Parathyroid adenoma (tissue), 2 donors: ENCODE results near the gene SDHB.

Experiments
- H2AFZ ChIP-seq: fragments of 300-600 bp; sonication (generic); one replicate; pipeline ENCODE4 v1.7.0; 2017; ENCODE audit warnings: antibody characterized with exemption, mild to moderate bottlenecking
- H3K27ac ChIP-seq: fragments of 300-600 bp; sonication (generic); one replicate; pipeline ENCODE4 v1.7.0; 2017
- H3K27me3 ChIP-seq: fragments of 300-600 bp; sonication (generic); one replicate; pipeline ENCODE4 v1.7.0; 2017; ENCODE audit warnings: low read length; ENCODE audit not compliant: control insufficient read depth, insufficient read depth
- H3K36me3 ChIP-seq: fragments of 300-600 bp; sonication (generic); one replicate; pipeline ENCODE4 v1.7.0; 2017; ENCODE audit warnings: low read length; ENCODE audit not compliant: control insufficient read depth, insufficient read depth
- H3K4me1 ChIP-seq: fragments of 300-600 bp; sonication (generic); one replicate; pipeline ENCODE4 v1.7.0; 2017; ENCODE audit warnings: control low read depth
- H3K4me2 ChIP-seq: fragments of 300-600 bp; sonication (generic); one replicate; pipeline ENCODE4 v1.7.0; 2017; ENCODE audit warnings: low read length
- H3K4me3 ChIP-seq: fragments of 300-600 bp; sonication (generic); one replicate; pipeline ENCODE4 v1.7.0; 2017; ENCODE audit warnings: low read depth, low read length
- H3K79me2 ChIP-seq: fragments of 300-600 bp; sonication (generic); one replicate; pipeline ENCODE4 v1.7.0; 2017; ENCODE audit warnings: control low read depth
- H3K9ac ChIP-seq: fragments of 300-600 bp; sonication (generic); one replicate; pipeline ENCODE4 v1.7.0; 2017; ENCODE audit warnings: mild to moderate bottlenecking
- H3K9me3 ChIP-seq: fragments of 300-600 bp; sonication (generic); one replicate; pipeline ENCODE4 v1.7.0; 2017; ENCODE audit warnings: low read length; ENCODE audit not compliant: control insufficient read depth
- CTCF ChIP-seq: fragments of 300-600 bp; sonication (generic); IDR thresholded peaks from one replicate; pipeline ENCODE4 v1.7.0; 2017; ENCODE audit warnings: antibody characterized with exemption, mild to moderate bottlenecking
- donor health status: primary hyperparathyroidism.

The SDHB gene

GRCh38 chr1:16998589-16998988 lies 55.2 kb downstream of the SDHB start:
- H3K27ac ChIP-seq = no peak overlapping the region
- H3K27me3 ChIP-seq = no peaks in the 10 kb centered on the region
- H3K36me3 ChIP-seq = no peaks in the 10 kb centered on the region
- H3K4me2 ChIP-seq = no peak overlapping the region
- H3K4me1 ChIP-seq = peaks cover under 1% of the 10 kb centered on the region
- no peak overlapping the region for H2AFZ ChIP-seq
- no peak overlapping the region for H3K9ac ChIP-seq
- no peak for TF ChIP-seq CTCF
- H3K4me3 ChIP-seq = no peak overlapping the region
- no peaks in the 10 kb centered on the region for H3K79me2 ChIP-seq
- H3K9me3 ChIP-seq = no peaks in the 10 kb centered on the region

DNA sequence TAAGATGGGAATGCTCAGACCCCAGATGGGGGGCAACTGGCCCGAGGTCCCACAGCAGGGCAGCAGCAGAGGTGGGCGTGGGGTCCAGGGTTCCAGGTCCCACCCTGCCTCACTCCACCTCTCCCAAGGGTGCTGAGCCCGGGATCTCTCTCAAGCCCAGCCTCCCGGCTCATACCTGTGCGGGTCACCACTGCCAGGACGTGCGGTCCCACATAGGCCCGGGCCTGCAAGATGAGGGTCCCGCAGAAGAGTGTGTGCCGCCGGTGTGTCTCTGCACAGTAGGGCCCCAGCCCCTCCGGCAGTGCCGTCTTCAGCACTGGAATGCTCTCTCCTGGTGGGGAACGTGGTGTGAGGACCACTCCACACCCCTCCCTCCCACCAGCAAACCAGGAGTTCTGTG lies 57.0 kb downstream of the SDHB start:
- H3K4me2 ChIP-seq = no peak overlapping the region
- TF ChIP-seq CTCF = no peak
- H3K4me3 ChIP-seq = no peak overlapping the region
- no peak overlapping the region for H3K27ac ChIP-seq
- no peak overlapping the region for H3K9ac ChIP-seq
- no peaks in the 10 kb centered on the region for H3K27me3 ChIP-seq
- H3K79me2 ChIP-seq = no peaks in the 10 kb centered on the region
- H3K9me3 ChIP-seq = no peaks in the 10 kb centered on the region
- H3K36me3 ChIP-seq = no peaks in the 10 kb centered on the region
- H2AFZ ChIP-seq = no peak overlapping the region
- no peaks in the 10 kb centered on the region for H3K4me1 ChIP-seq

DNA sequence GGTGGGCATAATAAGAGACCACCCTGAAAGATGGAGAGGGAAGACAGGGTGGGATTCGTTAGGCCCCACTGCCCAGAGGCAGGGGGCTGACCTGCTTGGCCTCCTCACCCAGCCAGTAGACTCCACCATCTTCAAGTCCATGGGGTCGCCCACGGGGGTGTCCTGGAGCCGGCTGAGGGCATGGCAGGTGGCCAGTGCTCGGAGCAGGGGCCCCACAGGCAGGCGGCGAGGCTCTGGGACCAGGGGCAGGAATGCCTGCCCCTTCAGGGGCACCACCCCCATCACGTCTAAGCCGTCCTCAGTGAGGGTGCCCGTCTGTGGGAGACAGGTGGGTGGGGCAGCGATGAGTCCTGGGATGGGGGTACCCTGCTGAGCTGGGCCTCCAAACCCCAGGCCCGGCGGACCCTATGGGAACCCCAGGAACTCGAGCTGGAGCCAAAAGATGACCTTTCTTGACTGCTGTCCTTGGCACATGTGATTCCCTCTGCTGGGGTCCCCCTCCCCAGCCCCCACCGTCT lies 60.3 kb downstream of the SDHB start:
- no peaks in the 10 kb centered on the region for H3K9me3 ChIP-seq
- no peak overlapping the region for H3K4me3 ChIP-seq
- no peak overlapping the region for H3K27ac ChIP-seq
- H3K36me3 ChIP-seq = no peaks in the 10 kb centered on the region
- H3K4me1 ChIP-seq = no peaks in the 10 kb centered on the region
- no peak overlapping the region for H2AFZ ChIP-seq
- no peak overlapping the region for H3K9ac ChIP-seq
- H3K79me2 ChIP-seq = no peaks in the 10 kb centered on the region
- no peaks in the 10 kb centered on the region for H3K27me3 ChIP-seq
- TF ChIP-seq CTCF = no peak
- no peak overlapping the region for H3K4me2 ChIP-seq

DNA sequence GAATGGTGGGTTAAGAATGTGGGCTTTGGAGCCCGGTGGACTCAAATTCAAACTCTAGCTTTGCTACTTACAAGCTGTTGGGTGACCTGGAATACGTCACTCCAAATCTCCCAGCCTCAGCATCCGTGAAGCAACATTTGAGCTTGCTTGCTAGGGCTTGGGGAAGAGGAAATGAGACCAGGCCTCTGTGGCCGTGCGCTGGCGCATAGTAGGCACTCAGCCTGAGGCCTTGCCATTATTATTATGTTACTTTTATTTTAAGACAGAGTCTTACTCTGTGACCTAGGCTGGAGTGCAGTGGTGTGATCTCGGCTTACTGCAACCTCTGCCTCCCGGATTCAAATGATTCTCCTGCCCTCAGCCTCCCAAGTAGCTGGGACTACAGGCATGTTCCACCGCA lies 61.2 kb downstream of the SDHB start:
- Histone ChIP-seq H3K9ac (no peak overlapping the region), H3K4me3 (no peak overlapping the region), H3K4me2 (no peak overlapping the region), H3K27me3 (no peaks in the 10 kb centered on the region), H3K27ac (no peak overlapping the region), H2AFZ (no peak overlapping the region), H3K36me3 (no peaks in the 10 kb centered on the region), H3K4me1 (no peaks in the 10 kb centered on the region), H3K79me2 (no peaks in the 10 kb centered on the region), H3K9me3 (no peaks in the 10 kb centered on the region)
- no peak for TF ChIP-seq CTCF

GRCh38 chr1:16992102-16992501 lies 61.7 kb downstream of the SDHB start:
- no peak for TF ChIP-seq CTCF
- Histone ChIP-seq H3K4me2 (no peak overlapping the region), H3K27ac (no peak overlapping the region), H3K9ac (no peak overlapping the region), H3K9me3 (no peaks in the 10 kb centered on the region), H3K4me1 (no peaks in the 10 kb centered on the region), H2AFZ (no peak overlapping the region), H3K4me3 (no peak overlapping the region), H3K36me3 (no peaks in the 10 kb centered on the region), H3K27me3 (no peaks in the 10 kb centered on the region), H3K79me2 (no peaks in the 10 kb centered on the region)
